BJ (cell line): ENCODE results near the gene RAB11FIP2. TPM values are rescaled to one million over a fixed set of nuclear protein-coding genes. Genes with fewer than 3 reads are reported as not detected.
A peak's percentile ranks its signal among the peaks of the same experiment; 100 is the strongest.

ENCODE experiments used
- CTCF ChIA-PET: fragments of 350-600 bp; formaldehyde crosslinking; extraction: SDS; loops from one replicate; lab custom pipeline; 2021; ENCODE audit warnings: antibody characterized with exemption, inconsistent platforms; lab: Yijun Ruan, JAX
- POLR2A ChIA-PET: fragments of 300-600 bp; sonication (Branson Sonifier 250); formaldehyde crosslinking; extraction: SDS; loops from one replicate; lab custom pipeline; 2021; ENCODE audit warnings: antibody characterized with exemption; lab: Charles Lee
- DNase-seq: peaks from one replicate; pipeline ENCODE4 v3.0.0-alpha.2; 2011; ENCODE audit warnings: low read depth
- H3K27me3 ChIP-seq: 2 replicates; pipeline ENCODE4 v1.6.0; 2011; ENCODE audit warnings: low read length; ENCODE audit not compliant: control insufficient read depth, insufficient read depth
- H3K36me3 ChIP-seq: 2 replicates; pipeline ENCODE4 v1.5.1; 2011; ENCODE audit warnings: low read length; ENCODE audit not compliant: control insufficient read depth, insufficient read depth
- H3K4me3 ChIP-seq: 2 replicates; pipeline ENCODE4 v1.5.1; 2011; ENCODE audit warnings: low read depth, mild to moderate bottlenecking, control low read depth, low read length
- CTCF ChIP-seq: IDR thresholded peaks from 2 replicates; pipeline ENCODE4 v1.5.1; 2011; ENCODE audit warnings: low read depth, mild to moderate bottlenecking, control low read depth, inconsistent platforms, low read length, moderate library complexity; ENCODE audit not compliant: insufficient read depth
- polyA plus RNA-seq: library from polyadenylated mRNA; depleted of rRNA; stranded (reverse); fragments of >200 nt; gene quantifications from 2 replicates; pipeline ENCODE4 v1.2.3, GENCODE V29; 2011

RAB11FIP2 gene
- polyA plus RNA-seq, 1 experiment = 5.2 TPM

DNA sequence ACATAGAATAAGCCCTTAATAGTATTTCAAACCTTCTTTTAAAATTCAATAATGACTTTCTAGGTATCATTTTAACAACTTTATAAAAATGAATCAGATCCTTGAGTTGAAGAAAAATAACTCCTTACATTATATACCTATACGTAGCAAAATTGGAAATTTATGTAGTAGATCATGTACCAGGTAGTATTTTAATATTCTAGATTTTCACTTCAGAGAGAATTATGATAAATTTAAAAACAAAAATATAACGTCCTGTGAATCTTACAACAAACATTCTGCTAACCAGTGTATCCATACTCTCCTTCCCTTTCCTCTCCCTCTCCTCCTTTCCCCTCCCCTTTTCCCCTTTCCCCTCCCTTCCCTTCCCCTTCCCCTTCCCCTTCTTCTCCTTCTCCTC, 6.1 kb upstream of the RAB11FIP2 start:
- DNase-seq = no peak
- H3K27me3 ChIP-seq = no peaks in the 10 kb centered on the region
- H3K36me3 ChIP-seq = no peaks in the 10 kb centered on the region
- ChIA-PET POLR2A (no interaction called here), CTCF (interaction anchor here (1.7 kb wide), 1 partner anchor 12 kb away, joined by 5 read pairs; no protein-coding TSS in a partner anchor)
- no peak overlapping the region for H3K4me3 ChIP-seq
- TF ChIP-seq CTCF = no peak

DNA sequence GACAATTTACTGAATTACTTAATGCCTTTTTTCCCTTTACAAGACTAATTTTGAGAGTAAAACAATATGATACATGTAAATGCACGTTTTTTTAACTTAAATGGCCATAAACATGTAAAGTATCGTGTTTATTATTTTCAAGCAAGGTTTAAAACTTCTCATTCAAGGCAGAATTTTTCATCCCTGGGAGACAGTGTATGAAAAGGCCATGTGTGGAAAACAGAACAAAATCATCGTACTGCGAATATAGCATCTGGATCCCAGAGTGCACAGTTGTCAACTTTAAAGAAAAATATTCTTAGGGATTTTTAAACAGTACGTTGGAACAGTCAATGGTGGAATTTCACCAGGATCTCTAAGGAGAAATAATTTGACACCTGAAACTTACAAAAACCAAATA, 1.1 kb upstream of the RAB11FIP2 start:
- TF ChIP-seq CTCF = no peak
- CTCF ChIA-PET = no interaction called here
- DNase-seq = no peak
- POLR2A ChIA-PET = no interaction called here
- Histone ChIP-seq H3K36me3 (no peaks in the 10 kb centered on the region), H3K27me3 (no peaks in the 10 kb centered on the region), H3K4me3 (no peak overlapping the region)

GRCh38 chr10:118047157-118047719, 497 bp upstream of the RAB11FIP2 start:
- ChIA-PET CTCF (no interaction called here), POLR2A (no interaction called here)
- Histone ChIP-seq H3K36me3 (no peaks in the 10 kb centered on the region), H3K27me3 (no peaks in the 10 kb centered on the region), H3K4me3 (peak overlapping the region; percentile 83)
- no peak for DNase-seq
- no peak for TF ChIP-seq CTCF

DNA sequence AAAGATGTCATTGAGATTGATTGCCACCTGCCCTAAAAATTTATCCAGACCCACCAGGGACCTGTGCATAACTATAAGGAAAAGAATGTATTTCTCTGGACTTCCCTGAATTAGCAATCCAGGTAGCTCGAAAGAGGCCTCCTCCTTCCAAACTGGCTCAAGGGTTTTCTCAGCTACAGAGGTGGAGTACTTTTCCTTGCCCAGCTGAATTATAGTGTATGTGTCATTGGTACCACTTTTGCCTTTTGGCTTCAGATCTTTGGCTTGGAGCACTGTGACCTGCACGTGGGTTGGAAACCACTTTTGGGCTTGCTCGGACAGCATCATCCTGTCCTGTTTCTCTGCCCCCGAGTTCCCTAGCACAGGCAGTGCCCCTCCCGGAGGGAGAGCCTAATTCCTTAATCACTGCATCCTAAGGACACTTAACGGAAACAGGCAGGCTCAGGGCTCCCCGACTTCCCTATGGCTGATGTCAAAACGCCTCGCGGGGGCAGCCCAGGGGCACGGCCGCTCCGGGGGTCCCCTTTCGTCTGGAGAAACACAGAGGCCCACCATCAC, 825 bp downstream of the RAB11FIP2 start:
- ChIA-PET POLR2A (no interaction called here), CTCF (no interaction called here)
- Histone ChIP-seq H3K4me3 (peak overlapping the region; percentile 83), H3K36me3 (no peaks in the 10 kb centered on the region), H3K27me3 (no peaks in the 10 kb centered on the region)
- no peak for DNase-seq
- TF ChIP-seq CTCF = no peak

DNA sequence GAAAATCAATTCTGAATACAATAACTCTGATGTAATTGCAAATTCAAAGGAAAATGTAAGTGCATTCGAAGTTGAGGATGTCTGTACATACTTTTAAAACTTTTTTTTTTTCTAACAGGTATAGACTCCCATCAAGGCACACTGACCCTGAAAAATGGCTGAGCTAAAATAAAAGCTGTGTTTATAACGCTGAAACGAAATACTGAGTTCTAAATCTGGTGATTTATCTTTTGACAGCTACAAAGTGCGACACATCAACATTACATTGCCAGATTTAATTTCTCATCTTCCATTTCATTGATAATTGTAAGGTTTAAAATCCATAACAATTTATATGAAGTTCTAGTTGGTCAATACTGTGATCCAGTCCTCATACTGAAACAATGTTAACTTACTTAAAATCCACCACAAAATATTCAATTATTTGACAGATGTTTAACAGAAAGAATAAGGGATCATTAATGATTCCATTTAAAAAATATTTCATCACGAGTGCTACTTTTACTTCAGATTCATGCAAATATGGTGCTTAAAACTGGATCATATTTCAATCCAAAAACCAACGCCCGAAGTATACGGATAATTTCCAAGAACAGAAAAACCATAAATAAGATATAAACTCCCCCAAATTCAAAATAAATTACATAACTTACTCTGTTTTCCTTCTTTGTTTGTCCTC, 1.4 kb downstream of the RAB11FIP2 start:
- CTCF ChIA-PET = no interaction called here
- POLR2A ChIA-PET = no interaction called here
- no peak for TF ChIP-seq CTCF
- no peak for DNase-seq
- no peaks in the 10 kb centered on the region for H3K36me3 ChIP-seq
- H3K27me3 ChIP-seq = no peaks in the 10 kb centered on the region
- peak overlapping the region; percentile 83 for H3K4me3 ChIP-seq
